WI38 (cell line): ENCODE results near the gene PDZD4.

Experiments
- H3K4me3 ChIP-seq: 2 replicates; pipeline ENCODE4 v1.5.1; 2011; ENCODE audit warnings: low read depth, mild to moderate bottlenecking, control low read depth, low read length
- TF ChIP-seq, protein P1 (sequence below): IDR thresholded peaks from 2 replicates; pipeline ENCODE4 v1.5.1; 2012; ENCODE audit warnings: low read depth, mild to moderate bottlenecking, control low read depth, low read length

Gene PDZD4

GRCh38 chrX:153870791-153871360 is 40.5 kb upstream of the PDZD4 start:
- H3K4me3 ChIP-seq, result no peak overlapping the region
- TF ChIP-seq, protein P1, sequence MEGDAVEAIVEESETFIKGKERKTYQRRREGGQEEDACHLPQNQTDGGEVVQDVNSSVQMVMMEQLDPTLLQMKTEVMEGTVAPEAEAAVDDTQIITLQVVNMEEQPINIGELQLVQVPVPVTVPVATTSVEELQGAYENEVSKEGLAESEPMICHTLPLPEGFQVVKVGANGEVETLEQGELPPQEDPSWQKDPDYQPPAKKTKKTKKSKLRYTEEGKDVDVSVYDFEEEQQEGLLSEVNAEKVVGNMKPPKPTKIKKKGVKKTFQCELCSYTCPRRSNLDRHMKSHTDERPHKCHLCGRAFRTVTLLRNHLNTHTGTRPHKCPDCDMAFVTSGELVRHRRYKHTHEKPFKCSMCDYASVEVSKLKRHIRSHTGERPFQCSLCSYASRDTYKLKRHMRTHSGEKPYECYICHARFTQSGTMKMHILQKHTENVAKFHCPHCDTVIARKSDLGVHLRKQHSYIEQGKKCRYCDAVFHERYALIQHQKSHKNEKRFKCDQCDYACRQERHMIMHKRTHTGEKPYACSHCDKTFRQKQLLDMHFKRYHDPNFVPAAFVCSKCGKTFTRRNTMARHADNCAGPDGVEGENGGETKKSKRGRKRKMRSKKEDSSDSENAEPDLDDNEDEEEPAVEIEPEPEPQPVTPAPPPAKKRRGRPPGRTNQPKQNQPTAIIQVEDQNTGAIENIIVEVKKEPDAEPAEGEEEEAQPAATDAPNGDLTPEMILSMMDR, result no peak

GRCh38 chrX:153870288-153870690 is 39.9 kb upstream of the PDZD4 start:
- TF ChIP-seq, protein P1, result no peak
- no peak overlapping the region for H3K4me3 ChIP-seq

DNA sequence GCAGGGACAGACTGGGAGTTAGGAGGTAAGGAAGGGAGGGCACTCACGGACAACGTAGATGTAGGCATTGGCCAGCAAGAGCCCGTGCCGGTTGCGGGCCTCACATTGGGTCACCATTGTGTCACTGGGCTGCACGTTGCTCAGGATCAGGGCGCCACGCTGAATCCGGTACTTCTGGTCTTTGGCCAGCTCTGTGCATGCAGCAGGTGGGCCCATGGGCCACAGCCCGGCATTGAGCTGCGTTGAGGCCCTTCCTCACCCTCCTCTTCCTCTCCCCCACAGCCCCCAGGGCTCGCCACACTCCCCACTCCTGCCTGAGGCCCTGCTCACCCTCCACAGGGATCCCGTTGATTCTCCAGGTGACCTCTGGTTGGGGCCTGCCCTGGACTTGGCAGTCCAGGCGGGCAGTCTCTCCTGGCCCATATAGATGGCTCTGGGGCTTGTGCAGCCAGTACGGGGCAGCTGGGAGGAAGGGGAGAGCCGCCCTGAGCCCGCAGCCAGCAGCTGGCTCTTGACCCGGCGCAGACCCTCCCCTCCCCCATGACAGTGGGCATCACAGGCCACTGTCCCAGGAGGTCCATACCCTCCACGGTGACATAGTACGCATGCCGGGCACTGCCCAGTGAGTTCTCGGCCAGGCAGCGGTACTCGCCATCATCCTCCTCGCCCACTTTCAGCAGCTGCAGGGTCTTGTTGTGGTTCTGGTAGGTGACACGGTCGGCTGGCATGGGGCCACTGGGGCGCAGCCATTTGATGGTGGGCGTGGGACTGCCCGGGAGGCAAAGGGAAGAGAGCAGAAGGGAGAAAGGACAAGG is 39.3 kb upstream of the PDZD4 start:
- no peak overlapping the region for H3K4me3 ChIP-seq
- TF ChIP-seq, protein P1, result no peak

DNA sequence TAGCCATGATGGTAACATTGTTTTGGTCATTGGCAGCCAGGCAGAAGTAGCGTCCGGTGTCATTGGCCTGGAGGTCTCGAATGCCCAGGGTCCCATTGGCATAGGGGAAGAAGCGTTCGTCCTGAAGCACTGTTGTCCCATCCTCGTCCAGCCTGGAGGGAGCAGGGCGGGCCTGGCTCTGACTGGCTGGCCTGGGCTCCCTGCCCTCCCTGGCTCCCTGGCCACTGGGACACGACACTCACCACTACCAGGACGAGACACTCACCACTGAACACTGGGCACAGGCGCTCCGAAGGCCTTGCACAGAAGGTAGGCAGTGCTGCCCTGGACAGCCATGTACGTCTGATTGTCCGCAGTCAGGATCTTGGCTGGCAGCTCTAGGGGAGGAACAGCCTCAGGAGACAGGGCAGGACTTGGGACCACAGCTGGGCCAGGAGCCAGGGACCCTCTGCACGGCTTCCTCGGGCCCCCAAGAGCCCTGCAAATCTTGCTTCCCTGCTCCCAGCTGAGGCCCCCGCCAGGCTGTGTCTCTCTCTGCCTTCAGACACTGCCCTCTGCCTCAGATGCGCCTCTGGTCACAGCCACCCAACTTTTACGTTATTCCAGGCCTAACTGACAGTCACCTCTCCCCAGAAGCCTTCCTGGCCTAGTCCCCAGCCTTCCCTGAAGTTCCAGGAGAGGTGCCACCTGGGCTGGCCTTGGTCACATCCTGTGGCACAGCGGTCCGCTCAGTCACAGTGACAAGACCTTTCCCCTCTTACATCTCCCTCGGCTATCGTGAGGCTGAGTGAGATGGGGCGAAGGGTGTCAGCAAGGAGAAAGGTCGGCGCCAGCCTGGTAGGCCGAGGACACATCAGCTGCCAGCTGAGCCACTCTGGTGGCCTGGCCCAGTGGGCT is 38.5 kb upstream of the PDZD4 start:
- TF ChIP-seq, protein P1, result no peak
- no peak overlapping the region for H3K4me3 ChIP-seq

DNA sequence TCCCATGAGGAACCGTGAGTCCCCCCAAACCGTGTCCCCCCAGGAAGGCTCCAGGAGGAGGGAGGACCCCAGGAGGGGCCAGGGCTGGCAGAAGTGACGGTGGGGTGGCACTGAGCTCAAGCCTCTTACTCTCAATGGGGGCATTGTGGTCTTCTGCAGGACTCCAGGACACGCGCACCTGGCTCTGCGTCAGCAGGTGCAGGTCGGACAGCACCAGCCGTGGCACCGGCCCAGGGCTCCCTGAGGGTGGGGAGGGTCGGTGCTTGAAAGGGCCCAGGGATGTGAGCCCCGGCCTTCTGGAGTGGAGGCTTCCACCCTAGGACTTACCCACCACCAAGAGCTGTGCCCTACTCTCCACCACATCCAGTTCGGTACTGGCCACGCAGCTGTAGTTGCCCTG is 37.3 kb upstream of the PDZD4 start:
- H3K4me3 ChIP-seq, result no peak overlapping the region
- TF ChIP-seq, protein P1, result no peak

- no peak overlapping the region for H3K4me3 ChIP-seq
- TF ChIP-seq, protein P1, result no peak
These were observed 36.8 kb upstream of the PDZD4 start for GRCh38 chrX:153867139-153867538.
